H1 (cell line): ENCODE measurements around the gene CNNM4. TPM values are rescaled to one million over a fixed set of nuclear protein-coding genes. Genes with fewer than 3 reads are reported as not detected.

Experiments used
- CTCF ChIA-PET: fragments of 300-600 bp; sonication (Branson Sonifier 250); formaldehyde crosslinking; loops from one replicate; lab custom pipeline; 2021; ENCODE audit not compliant: partially characterized antibody; lab: Charles Lee
- POLR2A ChIA-PET: fragments of 300-600 bp; sonication (Branson Sonifier 250); formaldehyde crosslinking; loops from one replicate; lab custom pipeline; 2021; ENCODE audit warnings: inconsistent platforms; ENCODE audit not compliant: partially characterized antibody; lab: Charles Lee
- DNase-seq, 2 experiments: peaks; one replicate each; pipeline versions ENCODE4 v3.0.0 to v3.0.0-alpha.2; 2010 to 2022; ENCODE audit warnings: low spot score in 2 of 2, low read depth in 1 of 2, mixed read lengths in 1 of 2
- FAIRE-seq: peaks from 2 replicates; lab custom pipeline; 2011; peaks lifted over from hg19 to GRCh38; lab: Jason Lieb, UNC
- H2AFZ ChIP-seq: 2 replicates; pipeline ENCODE4 v1.8.1; 2012; ENCODE audit warnings: low read length, inconsistent platforms
- H2AK5ac ChIP-seq: 2 replicates; pipeline ENCODE4 v1.6.1; 2013; ENCODE audit warnings: low read depth, low read length
- H2BK120ac ChIP-seq: replicated peaks from 2 replicates; pipeline ENCODE3; 2013; ENCODE audit warnings: low read depth, low read length, inconsistent platforms
- H2BK12ac ChIP-seq: 2 replicates; pipeline ENCODE4 v1.6.1; 2013; ENCODE audit warnings: low read depth, low read length
- H2BK15ac ChIP-seq: 2 replicates; pipeline ENCODE4 v1.6.1; 2013; ENCODE audit warnings: low read length
- H2BK20ac ChIP-seq: 2 replicates; pipeline ENCODE4 v1.6.1; 2013; ENCODE audit warnings: low read length
- H2BK5ac ChIP-seq: 2 replicates; pipeline ENCODE4 v1.6.1; 2013; ENCODE audit warnings: low read depth, low read length
- H3K14ac ChIP-seq: 2 replicates; pipeline ENCODE4 v1.6.1; 2013; ENCODE audit warnings: inconsistent platforms; ENCODE audit not compliant: insufficient read length
- H3K18ac ChIP-seq: 2 replicates; pipeline ENCODE4 v1.6.1; 2013; ENCODE audit warnings: low read length; ENCODE audit errors: extremely low read depth
- H3K23ac ChIP-seq: 2 replicates; pipeline ENCODE4 v1.6.1; 2013; ENCODE audit warnings: inconsistent platforms; ENCODE audit not compliant: insufficient read length
- H3K23me2 ChIP-seq: 2 replicates; pipeline ENCODE4 v1.6.1; 2013; ENCODE audit warnings: low read depth, low read length
- H3K27ac ChIP-seq: 2 replicates; pipeline ENCODE4 v1.6.1; 2011; ENCODE audit warnings: low read depth, low read length, inconsistent platforms
- H3K27me3 ChIP-seq, 4 experiments: replicated peaks in 1 of 4; 1 replicate in 1 of 4; 2 replicates in 3 of 4; pipeline versions ENCODE4 v1.6.1 to v1.8.1; 2011 to 2013; ENCODE audit warnings: low read length in 3 of 4, mild to moderate bottlenecking in 3 of 4, inconsistent platforms in 2 of 4, mixed read lengths in 2 of 4, moderate library complexity in 1 of 4; ENCODE audit not compliant: control insufficient read depth in 3 of 4, insufficient read depth in 3 of 4; ENCODE audit errors: extremely low read depth in 1 of 4
- H3K36me3 ChIP-seq, 4 experiments: 2 replicates each; pipeline versions ENCODE4 v1.6.1 to v1.8.1; 2011 to 2013; ENCODE audit warnings: mild to moderate bottlenecking in 4 of 4, low read length in 3 of 4, moderate library complexity in 2 of 4, control low read depth in 1 of 4, inconsistent platforms in 1 of 4; ENCODE audit not compliant: insufficient read depth in 4 of 4, control insufficient read depth in 2 of 4
- H3K4ac ChIP-seq: replicated peaks from 2 replicates; pipeline ENCODE3; 2013; ENCODE audit warnings: low read length, low read depth, mixed read lengths, inconsistent platforms; ENCODE audit not compliant: insufficient read length
- H3K4me1 ChIP-seq, 4 experiments: replicated peaks in 1 of 4; 1 replicate in 1 of 4; 2 replicates in 3 of 4; pipeline versions ENCODE4 v1.6.1 to v1.8.1; 2011 to 2013; ENCODE audit warnings: low read length in 3 of 4, inconsistent platforms in 2 of 4, mixed read lengths in 1 of 4; ENCODE audit not compliant: insufficient read depth in 4 of 4, control insufficient read depth in 3 of 4
- H3K4me2 ChIP-seq, 2 experiments: 2 replicates each; pipeline versions ENCODE4 v1.6.1 to v1.8.1; 2011 to 2013; ENCODE audit warnings: low read depth in 2 of 2, low read length in 2 of 2, control low read depth in 1 of 2, inconsistent platforms in 1 of 2, mild to moderate bottlenecking in 1 of 2; ENCODE audit not compliant: insufficient read depth in 1 of 2
- H3K4me3 ChIP-seq, 4 experiments: fragments of 200-600, 300-600 bp in 1 of 4; sonication (generic), shearing (Covaris generic), sonication (Bioruptor Twin) in 1 of 4; 2 replicates each; pipeline versions ENCODE4 v1.5.1 to v1.8.1; 2011 to 2016; ENCODE audit warnings: low read length in 4 of 4, low read depth in 3 of 4, control low read depth in 2 of 4, inconsistent platforms in 2 of 4, mild to moderate bottlenecking in 2 of 4, mixed read lengths in 1 of 4, moderate library complexity in 1 of 4; ENCODE audit not compliant: insufficient read depth in 2 of 4; ENCODE audit errors: extremely low read depth in 1 of 4
- H3K56ac ChIP-seq: replicated peaks from 2 replicates; pipeline ENCODE3; 2013; ENCODE audit warnings: low read depth, mild to moderate bottlenecking, mixed read lengths, low read length, inconsistent platforms; ENCODE audit not compliant: insufficient read length
- H3K79me1 ChIP-seq: 2 replicates; pipeline ENCODE4 v1.6.1; 2013; ENCODE audit warnings: low read depth, low read length, control low read depth
- H3K79me2 ChIP-seq, 2 experiments: 2 replicates each; pipeline versions ENCODE4 v1.6.1 to v1.8.1; 2012 to 2013; ENCODE audit warnings: low read length in 2 of 2, mild to moderate bottlenecking in 2 of 2, inconsistent platforms in 1 of 2; ENCODE audit not compliant: insufficient read depth in 2 of 2, control insufficient read depth in 1 of 2
- H3K9ac ChIP-seq, 4 experiments: replicated peaks in 1 of 4; 1 replicate in 1 of 4; 2 replicates in 3 of 4; pipeline versions ENCODE4 v1.6.1 to v1.8.1; 2011 to 2013; ENCODE audit warnings: low read depth in 3 of 4, low read length in 3 of 4, control low read depth in 2 of 4, mild to moderate bottlenecking in 2 of 4, moderate library complexity in 2 of 4, inconsistent platforms in 1 of 4; ENCODE audit errors: extremely low read depth in 1 of 4
- H3K9me3 ChIP-seq, 2 experiments: 2 replicates each; pipeline versions ENCODE4 v1.6.1 to v1.8.1; 2012 to 2013; ENCODE audit warnings: mild to moderate bottlenecking in 2 of 2, moderate library complexity in 2 of 2, control low read depth in 1 of 2, inconsistent platforms in 1 of 2, low read depth in 1 of 2, low read length in 1 of 2, mixed read lengths in 1 of 2; ENCODE audit not compliant: insufficient read depth in 2 of 2
- H4K20me1 ChIP-seq, 2 experiments: replicated peaks in 1 of 2; 2 replicates each; pipeline versions ENCODE3 to v1.8.1; 2011 to 2013; ENCODE audit warnings: inconsistent platforms in 2 of 2, low read length in 2 of 2, mild to moderate bottlenecking in 1 of 2; ENCODE audit not compliant: insufficient read depth in 2 of 2, control insufficient read depth in 1 of 2
- H4K5ac ChIP-seq: 2 replicates; pipeline ENCODE4 v1.6.1; 2013; ENCODE audit warnings: low read length, low read depth, mixed read lengths, inconsistent platforms; ENCODE audit not compliant: insufficient read length
- H4K8ac ChIP-seq: 2 replicates; pipeline ENCODE4 v1.8.0; 2013; ENCODE audit warnings: mild to moderate bottlenecking, moderate library complexity, low read length, inconsistent platforms; ENCODE audit not compliant: insufficient read depth; ENCODE audit errors: extremely low read depth
- H4K91ac ChIP-seq: replicated peaks from 2 replicates; pipeline ENCODE3; 2013; ENCODE audit warnings: low read length, mixed read lengths, inconsistent platforms; ENCODE audit not compliant: insufficient read length
- CBX8 ChIP-seq: fragments of 300-800, 300-1000 bp; sonication (generic); IDR thresholded peaks from 2 replicates; pipeline ENCODE4 v1.7.1; 2016; ENCODE audit warnings: low read depth, low read length, borderline replicate concordance
- CHD1 ChIP-seq: IDR thresholded peaks from 2 replicates; pipeline ENCODE4 v1.6.1; 2012; ENCODE audit warnings: low read depth, low read length, improper control_type of control experiment
- E2F6 ChIP-seq: IDR thresholded peaks from 2 replicates; pipeline ENCODE4 v1.6.1; 2012; ENCODE audit warnings: inconsistent platforms
- GABPA ChIP-seq: IDR thresholded peaks from 2 replicates; pipeline ENCODE4 v1.6.1; 2011; ENCODE audit warnings: mild to moderate bottlenecking, low read length, moderate library complexity, borderline replicate concordance; ENCODE audit not compliant: insufficient read depth
- KDM5A ChIP-seq: fragments of 200-600 bp; IDR thresholded peaks from 2 replicates; pipeline ENCODE4 v1.7.1; 2012; ENCODE audit warnings: mild to moderate bottlenecking, low read length, inconsistent platforms, mixed read lengths
- RXRA ChIP-seq: IDR thresholded peaks from 2 replicates; pipeline ENCODE4 v1.6.1; 2011; ENCODE audit warnings: low read depth, mild to moderate bottlenecking, low read length, moderate library complexity; ENCODE audit not compliant: insufficient read depth
- SIX5 ChIP-seq: IDR thresholded peaks from 2 replicates; pipeline ENCODE4 v1.6.1; 2011; ENCODE audit warnings: mild to moderate bottlenecking, low read depth, low read length
- TBP ChIP-seq: IDR thresholded peaks from 2 replicates; pipeline ENCODE4 v1.6.1; 2011; ENCODE audit warnings: low read depth, low read length, improper control_type of control experiment
- WGBS, 2 experiments: shearing (Covaris generic) in 1 of 2; methylation state at CpG; one replicate each; pipeline versions ENCODE4 v1.1.6 to v1.1.7; 2013 to 2015; ENCODE audit warnings: low lambda C conversion rate in 2 of 2, mixed read lengths in 2 of 2, inconsistent platforms in 1 of 2, low coverage in 1 of 2, missing lambda C conversion rate in 1 of 2; ENCODE audit not compliant: insufficient replicate concordance in 2 of 2, insufficient coverage in 1 of 2, insufficient read length in 1 of 2; ENCODE audit errors: extremely low coverage in 1 of 2, missing lambda C conversion rate in 1 of 2; 5-methylcytosine and 5-hydroxymethylcytosine counted together
- polyA plus RNA-seq, 7 experiments: library from polyadenylated mRNA; depleted of rRNA in 3 of 7; stranded (reverse) in 5 of 7; unstranded in 2 of 7; fragments of >200 nt in 5 of 7; fragments of 200-250 nt in 2 of 7; gene quantifications; 1 replicate in 5 of 7; 2 replicates in 1 of 7; 4 replicates in 1 of 7; pipeline versions ENCODE4 v1.2.1 to v1.2.3, GENCODE V29; 2011 to 2013; ENCODE audit warnings: missing spikeins in 2 of 7, mixed read lengths in 2 of 7
- total RNA-seq: library from RNA; stranded (reverse); fragmentation: NEBNext Ultra II Directional; extraction: Animal tissue kit (Norgen Biotek cat#: 25700); gene quantifications from 2 replicates; pipeline ENCODE4 v1.2.1, GENCODE V29; 2021
- TF ChIP-seq, protein P1 (sequence below): IDR thresholded peaks from 2 replicates; pipeline ENCODE4 v1.6.1; 2011; ENCODE audit warnings: low read depth, mild to moderate bottlenecking, low read length; ENCODE audit not compliant: insufficient read depth
- TF ChIP-seq, protein P2 (sequence below), 3 experiments: IDR thresholded peaks; 1 replicate in 2 of 3; 2 replicates in 1 of 3; pipeline versions ENCODE4 v1.5.1 to v1.6.1; 2011; ENCODE audit warnings: low read length in 3 of 3, mild to moderate bottlenecking in 3 of 3, inconsistent platforms in 2 of 3, low read depth in 1 of 3, moderate library complexity in 1 of 3; ENCODE audit not compliant: insufficient read depth in 1 of 3; ENCODE audit errors: control extremely low read depth in 1 of 3

CNNM4 gene
- total and polyA plus RNA-seq, 2 of the 8 experiments (the other 6 are each of a cell fraction or from before 2014, with no cell fraction given) = 10.3 to 11.0 TPM

DNA sequence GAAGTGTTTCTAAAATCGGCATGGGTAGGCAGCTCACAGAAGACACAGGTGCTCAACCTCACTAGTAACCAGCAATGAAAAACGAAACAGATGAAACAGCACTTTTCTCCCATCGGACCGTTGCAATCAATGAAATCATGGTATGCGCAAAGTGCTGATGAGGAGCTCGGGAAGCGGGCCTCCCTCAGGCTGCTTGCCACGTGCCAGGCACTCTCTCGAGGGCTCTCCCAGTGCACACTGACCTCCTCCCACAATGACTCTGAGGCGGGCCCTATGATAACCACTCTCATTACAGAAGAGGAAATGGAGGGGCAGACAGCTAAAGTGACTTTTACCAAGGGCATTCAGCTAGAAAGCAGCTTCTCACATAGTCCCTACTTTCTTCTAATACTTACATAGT, 86.9 kb downstream of the CNNM4 start:
- no peak overlapping the region for H3K56ac ChIP-seq
- H3K18ac ChIP-seq = no peak overlapping the region
- POLR2A ChIA-PET = interaction anchor here (2.7 to 6.9 kb wide), 3 partner anchors 9 to 14 kb away, joined by 6 to 39 read pairs (median 9); partner anchors contain the start of gene ANKRD39
- no peak overlapping the region for H2BK5ac ChIP-seq
- no peak overlapping the region for H2AFZ ChIP-seq
- no peak overlapping the region for H3K23ac ChIP-seq
- FAIRE-seq = no peak
- no peak overlapping the region for H3K4me2 ChIP-seq
- H3K14ac ChIP-seq = no peak overlapping the region
- H2BK12ac ChIP-seq = no peak overlapping the region
- H2AK5ac ChIP-seq = no peak overlapping the region
- H3K79me1 ChIP-seq = 0 out of 2 replicates have a peak, but pooled peaks cover 2% of the 10 kb centered on the region
- no peaks in the 10 kb centered on the region for H3K79me2 ChIP-seq
- CTCF ChIA-PET = interaction anchor here (0.6 to 2.2 kb wide), 5 partner anchors 10 to 584 kb away, joined by 3 to 6 read pairs (median 4); partner anchors contain the start of gene ANKRD39
- 92% methylated on average over 10 of the region's 10 CpGs; no CpG with 5 or more reads in 1 of the 2 experiments for WGBS, 2 experiments
- no peak overlapping the region for H2BK20ac ChIP-seq
- no peaks in the 10 kb centered on the region for H3K23me2 ChIP-seq
- peaks cover 3 to 4% of the 10 kb centered on the region in 2 experiments for H4K20me1 ChIP-seq
- no peak overlapping the region for H2BK120ac ChIP-seq
- no peak overlapping the region for H2BK15ac ChIP-seq
- 0 out of 2 replicates have a peak overlapping the region, but pooled peaks have one; percentile 51 for H4K8ac ChIP-seq
- no peak overlapping the region for H3K27ac ChIP-seq
- H3K27me3 ChIP-seq = no peaks in the 10 kb centered on the region
- peaks cover 2 to 36% (median 10%) of the 10 kb centered on the region in 4 experiments; a peak in 5 of 8 replicates for H3K36me3 ChIP-seq
- no peak overlapping the region for H3K4me3 ChIP-seq
- no peak overlapping the region for H4K91ac ChIP-seq
- H3K4ac ChIP-seq = no peak overlapping the region
- no peaks in the 10 kb centered on the region for H3K9me3 ChIP-seq
- H3K9ac ChIP-seq = no peak overlapping the region
- H4K5ac ChIP-seq = no peak overlapping the region
- H3K4me1 ChIP-seq = no peaks in the 10 kb centered on the region
- DNase-seq = no peak
- TF ChIP-seq, protein P1, sequence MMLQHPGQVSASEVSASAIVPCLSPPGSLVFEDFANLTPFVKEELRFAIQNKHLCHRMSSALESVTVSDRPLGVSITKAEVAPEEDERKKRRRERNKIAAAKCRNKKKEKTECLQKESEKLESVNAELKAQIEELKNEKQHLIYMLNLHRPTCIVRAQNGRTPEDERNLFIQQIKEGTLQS = no peak
- TF ChIP-seq CHD1 (no peak), SIX5 (no peak), GABPA (no peak), CBX8 (no peak), TBP (no peak), RXRA (no peak), E2F6 (no peak), KDM5A (no peak)
- TF ChIP-seq, protein P2, sequence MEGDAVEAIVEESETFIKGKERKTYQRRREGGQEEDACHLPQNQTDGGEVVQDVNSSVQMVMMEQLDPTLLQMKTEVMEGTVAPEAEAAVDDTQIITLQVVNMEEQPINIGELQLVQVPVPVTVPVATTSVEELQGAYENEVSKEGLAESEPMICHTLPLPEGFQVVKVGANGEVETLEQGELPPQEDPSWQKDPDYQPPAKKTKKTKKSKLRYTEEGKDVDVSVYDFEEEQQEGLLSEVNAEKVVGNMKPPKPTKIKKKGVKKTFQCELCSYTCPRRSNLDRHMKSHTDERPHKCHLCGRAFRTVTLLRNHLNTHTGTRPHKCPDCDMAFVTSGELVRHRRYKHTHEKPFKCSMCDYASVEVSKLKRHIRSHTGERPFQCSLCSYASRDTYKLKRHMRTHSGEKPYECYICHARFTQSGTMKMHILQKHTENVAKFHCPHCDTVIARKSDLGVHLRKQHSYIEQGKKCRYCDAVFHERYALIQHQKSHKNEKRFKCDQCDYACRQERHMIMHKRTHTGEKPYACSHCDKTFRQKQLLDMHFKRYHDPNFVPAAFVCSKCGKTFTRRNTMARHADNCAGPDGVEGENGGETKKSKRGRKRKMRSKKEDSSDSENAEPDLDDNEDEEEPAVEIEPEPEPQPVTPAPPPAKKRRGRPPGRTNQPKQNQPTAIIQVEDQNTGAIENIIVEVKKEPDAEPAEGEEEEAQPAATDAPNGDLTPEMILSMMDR (IDR thresholded peaks at IDR 0.05; ENCODE audit: control extremely low read depth in 1 of 3, insufficient read depth in 1 of 3, low read depth in 1 of 3, low read length in 3 of 3) = no peak
